GM18508 (cell line): ENCODE results near the gene AIG1.
"Not testable (repeated sequence)": the region's sequence is repeated elsewhere in the genome, so short reads cannot be mapped to it uniquely, and the experiment has no call there.

Experiments
- ATAC-seq: cut with Tn5 transposase; IDR thresholded peaks from one replicate; pipeline ENCODE4 v1.9.1; 2021; ENCODE audit warnings: moderate number of reproducible peaks; ENCODE audit not compliant: insufficient read depth, unreplicated experiment

Gene AIG1

DNA sequence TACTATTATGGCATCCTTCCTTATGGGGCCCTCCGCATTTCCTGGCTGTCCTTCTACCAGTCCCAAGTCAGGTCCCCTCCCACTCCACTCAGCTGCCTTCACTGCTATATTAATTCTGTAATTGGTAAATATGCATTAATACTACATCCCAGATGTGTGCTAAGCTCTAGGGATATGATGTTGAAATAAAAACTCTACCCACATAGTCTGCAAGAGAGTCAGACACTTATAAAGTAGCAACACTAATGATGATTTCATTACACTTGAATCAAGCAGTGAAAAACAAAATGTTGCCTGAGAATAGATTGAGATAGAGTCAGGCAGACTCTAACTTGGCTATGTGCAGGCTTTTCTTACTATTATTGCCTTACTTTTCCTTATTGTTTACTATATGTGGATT lies 62.4 kb downstream of the AIG1 start:
- ATAC-seq = no peak

DNA sequence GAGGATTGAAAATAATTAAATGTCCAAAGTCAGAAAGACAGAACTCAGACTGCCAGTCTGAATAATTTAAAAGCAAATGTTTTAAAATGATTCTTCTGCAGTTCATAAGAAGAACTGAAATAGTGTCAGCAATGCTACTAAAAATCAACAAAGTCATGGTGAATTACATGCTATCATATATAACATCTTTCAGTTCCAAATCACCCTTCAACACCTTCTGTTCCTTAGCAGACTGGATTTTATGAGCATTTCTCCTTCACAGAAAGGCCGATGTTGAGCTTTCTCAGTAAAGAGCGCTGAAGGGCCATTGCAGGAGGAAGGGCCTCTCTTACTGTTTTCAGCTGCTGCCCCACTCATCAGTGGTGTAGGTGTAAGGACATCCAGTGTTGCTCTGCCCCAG lies 63.3 kb downstream of the AIG1 start:
- ATAC-seq = no peak

GRCh38 chr6:143125455-143125854 lies 64.8 kb downstream of the AIG1 start:
- no peak for ATAC-seq

GRCh38 chr6:143125864-143126573 lies 65.3 kb downstream of the AIG1 start:
- ATAC-seq = no peak

DNA sequence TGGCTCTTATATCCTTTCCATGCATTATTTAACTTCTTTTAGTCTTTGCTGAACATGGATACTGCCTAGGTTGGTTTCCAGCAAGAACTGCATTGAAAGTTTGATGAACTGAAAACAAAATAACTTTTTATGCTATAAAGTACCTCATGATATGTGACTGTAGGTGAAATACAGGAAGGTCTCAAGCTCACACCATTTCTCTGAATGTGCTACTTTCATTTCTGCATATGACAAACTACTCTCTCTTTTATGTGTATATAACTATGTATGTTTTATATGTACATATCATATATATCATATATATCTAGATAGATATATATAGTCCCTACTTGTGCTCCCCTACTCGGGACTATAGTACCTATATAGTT lies 65.9 kb downstream of the AIG1 start:
- ATAC-seq = no peak

DNA sequence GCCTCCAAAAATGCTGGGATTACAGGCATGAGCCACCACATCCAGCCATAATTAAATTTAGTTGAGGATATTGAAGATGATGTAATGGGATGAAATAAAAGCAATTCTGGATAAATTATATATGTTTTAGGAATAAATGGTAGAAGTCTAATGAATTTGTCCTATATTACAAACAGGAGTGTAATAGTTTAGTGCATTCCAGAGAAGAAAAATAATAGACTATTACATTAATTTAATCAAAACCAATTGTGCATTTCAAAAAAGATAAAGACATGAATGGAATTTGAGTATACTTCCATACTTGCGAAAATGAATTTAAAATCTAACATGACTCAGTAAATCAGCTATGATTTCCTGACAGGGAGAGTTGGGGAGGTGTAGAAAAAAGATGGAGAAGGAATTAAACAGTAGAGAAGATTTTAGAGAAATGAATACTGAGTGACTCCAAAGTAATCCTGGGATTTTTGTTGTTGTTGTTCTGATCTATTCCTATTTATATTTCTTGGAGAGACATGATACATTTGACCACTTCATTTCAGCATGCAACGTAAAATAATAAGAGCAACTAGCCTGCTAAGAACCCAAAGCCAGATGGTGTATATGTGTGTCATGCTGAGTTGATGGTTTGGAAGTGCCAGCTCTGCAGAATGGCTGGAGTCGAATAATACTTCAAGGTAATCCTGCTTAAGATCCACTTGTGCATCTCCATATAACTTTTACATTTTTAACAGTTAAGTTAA lies 67.4 kb downstream of the AIG1 start:
- no peak for ATAC-seq

GRCh38 chr6:143128681-143129015 lies 68.0 kb downstream of the AIG1 start:
- no peak for ATAC-seq

DNA sequence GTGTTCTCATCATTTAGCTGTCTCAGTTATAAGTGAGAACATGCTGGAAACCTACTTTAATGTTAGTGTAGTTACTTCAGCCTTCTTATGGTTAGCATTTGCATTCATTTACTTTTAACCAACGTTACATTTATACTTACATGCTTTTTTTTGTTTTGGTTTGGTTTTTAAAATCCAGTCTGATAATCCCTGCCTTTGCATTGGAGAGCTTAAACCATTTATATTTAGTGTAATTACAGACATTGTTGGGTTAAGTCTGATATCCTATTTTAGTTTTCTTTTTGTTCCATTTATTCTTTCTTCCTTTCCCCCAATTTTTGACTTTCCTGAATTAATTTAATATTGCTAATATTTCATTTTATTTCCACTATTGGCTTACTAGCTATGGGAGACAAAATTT lies 70.2 kb downstream of the AIG1 start:
- no peak for ATAC-seq

DNA sequence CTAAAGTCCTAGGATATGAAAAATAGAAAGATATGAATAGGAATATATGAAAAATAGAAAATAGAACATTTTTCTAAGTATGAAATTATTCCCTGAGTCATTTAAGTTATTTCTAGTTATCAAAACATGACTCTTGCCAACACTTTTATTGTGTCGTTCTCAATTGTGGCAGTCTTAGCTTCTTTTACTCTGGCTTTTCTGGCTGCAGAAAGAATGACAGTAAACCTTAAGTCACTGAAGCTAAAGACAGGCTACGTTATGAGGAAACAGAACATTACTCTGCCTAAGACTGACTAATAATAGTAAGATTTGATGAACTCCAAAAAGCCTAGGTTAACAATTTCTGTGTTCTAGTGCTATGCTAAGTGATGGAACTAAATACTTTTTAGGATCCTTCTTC lies 74.6 kb downstream of the AIG1 start:
- no peak for ATAC-seq

DNA sequence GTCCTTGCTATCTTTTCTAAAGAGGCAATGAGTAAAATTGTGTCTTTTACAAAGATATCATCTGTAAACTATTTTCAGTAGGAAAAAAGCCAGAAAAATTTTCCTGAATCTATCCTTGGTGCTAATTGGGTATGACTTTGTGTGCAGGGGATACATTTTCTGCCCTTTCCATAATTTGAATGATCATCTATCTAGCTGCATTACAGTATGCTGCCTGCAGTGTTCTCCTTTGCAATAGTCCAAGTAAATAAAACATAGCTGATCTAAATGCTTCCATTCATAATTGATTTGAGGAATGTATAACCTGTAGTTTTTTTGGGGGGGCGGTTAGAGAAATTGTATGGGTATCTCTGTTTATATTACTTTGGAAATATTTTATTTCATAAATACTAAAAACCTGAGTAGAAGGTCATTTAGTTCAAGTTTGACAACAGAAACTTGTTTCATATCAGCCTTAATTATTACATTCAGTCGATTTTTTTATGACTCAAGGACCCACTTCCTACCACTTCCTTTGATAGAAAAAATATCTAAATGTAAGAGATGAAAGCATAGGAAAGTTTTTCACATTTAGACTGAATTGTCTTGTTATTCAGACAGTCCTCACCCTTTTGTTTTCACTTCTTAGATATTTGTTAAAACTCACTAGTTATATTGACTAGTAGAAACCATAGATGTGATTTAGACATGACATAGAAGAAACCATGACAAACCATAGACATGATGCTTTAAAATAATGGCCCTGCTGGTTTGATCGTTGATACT lies 75.3 kb downstream of the AIG1 start:
- ATAC-seq = no peak

DNA sequence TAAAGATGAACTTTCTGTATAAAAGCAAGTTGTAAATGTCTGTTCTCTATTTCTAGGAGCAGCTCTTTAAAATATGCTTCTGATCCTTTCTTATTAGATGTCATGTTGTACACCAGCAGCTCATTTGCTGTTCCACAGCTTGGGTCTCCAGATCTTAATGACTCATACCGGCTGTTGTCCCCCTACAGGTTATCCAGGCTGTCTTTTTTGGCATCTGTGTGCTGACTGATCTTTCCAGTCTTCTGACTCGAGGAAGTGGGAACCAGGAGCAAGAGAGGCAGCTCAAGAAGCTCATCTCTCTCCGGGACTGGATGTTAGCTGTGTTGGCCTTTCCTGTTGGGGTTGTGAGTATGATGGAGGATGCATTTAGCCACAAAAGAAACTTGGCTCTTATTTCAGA lies 76.0 kb downstream of the AIG1 start:
- no peak for ATAC-seq

DNA sequence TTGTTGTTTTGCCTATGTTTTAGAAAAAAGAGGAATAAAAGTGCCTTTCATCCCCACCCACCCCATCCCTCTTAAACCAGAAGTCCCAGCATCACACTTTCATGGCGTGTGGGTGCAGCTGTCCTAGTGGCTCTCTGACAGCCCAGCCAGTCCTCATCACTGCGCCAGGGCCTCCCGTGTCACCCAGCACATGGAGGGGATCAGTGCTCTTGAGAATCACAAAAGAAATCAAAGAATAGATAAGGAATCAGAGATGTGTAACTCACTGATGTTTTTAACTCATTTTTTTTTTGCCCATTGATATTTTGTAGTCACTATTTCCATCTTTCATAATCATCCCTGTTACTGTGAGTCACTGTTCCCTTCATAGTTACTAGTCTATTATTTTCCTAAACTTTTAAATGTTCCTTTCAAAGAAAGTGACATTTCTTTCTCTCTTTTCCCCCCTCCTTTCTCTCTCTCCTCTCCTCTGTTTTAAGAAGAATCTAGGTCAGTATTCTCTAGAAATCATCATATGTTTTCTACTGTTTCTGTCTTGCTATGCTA lies 78.6 kb downstream of the AIG1 start:
- no peak for ATAC-seq

DNA sequence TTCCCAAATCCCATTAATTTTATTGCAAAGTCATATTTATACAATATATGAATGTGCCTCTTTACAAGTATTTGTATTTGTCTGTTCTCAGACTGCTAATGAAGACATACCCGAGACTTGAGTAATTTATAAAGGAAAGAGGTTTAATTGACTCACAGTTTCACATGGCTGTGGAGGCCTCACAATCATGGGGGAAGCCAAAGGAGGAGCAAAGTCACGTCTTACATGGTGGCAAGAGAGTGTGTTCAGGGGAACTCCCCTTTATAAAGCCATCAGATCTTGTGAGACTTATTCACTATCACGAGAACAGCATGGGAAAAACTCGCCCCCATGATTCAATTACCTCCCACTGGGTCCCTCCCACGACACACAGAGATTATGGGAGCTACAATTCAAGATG lies 79.2 kb downstream of the AIG1 start:
- ATAC-seq = not testable (repeated sequence)

DNA sequence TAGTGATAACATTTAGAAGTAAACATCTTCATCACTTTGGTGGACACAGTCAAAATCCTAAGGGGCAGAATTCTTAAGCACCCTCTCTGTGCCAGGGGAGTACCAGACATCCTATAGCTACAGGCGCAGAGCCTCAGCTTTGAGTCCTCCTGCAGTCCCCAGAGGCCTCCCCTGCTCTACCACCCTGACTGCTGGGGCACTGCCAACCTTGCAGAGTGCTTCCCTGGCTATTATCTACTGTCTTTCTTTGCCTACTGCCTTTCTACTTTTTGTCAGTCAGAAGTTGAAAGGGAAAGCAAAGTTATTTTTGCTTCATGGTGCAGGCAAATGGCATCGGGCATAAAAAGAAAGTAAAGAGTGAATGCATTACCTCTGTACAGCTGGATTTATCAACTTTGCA lies 80.1 kb downstream of the AIG1 start:
- ATAC-seq = no peak

DNA sequence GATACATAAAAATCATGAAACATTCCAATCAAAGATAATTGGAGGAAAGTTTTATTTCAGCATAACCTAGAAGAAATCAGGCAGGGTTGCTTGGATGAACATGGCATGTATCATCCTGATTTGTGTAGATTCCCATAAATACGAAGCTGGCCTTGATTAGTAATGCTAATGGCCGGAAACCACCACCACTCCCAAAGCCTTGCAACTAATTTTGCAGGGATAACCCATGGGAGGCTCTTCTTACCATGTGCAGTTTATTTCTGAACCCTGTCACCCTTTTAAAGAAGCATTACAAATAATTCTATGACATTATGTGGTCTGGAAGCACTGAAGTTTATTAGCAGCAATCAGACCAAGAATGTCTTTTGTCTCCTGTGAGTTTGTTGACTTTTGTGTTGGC lies 80.8 kb downstream of the AIG1 start:
- ATAC-seq = no peak

DNA sequence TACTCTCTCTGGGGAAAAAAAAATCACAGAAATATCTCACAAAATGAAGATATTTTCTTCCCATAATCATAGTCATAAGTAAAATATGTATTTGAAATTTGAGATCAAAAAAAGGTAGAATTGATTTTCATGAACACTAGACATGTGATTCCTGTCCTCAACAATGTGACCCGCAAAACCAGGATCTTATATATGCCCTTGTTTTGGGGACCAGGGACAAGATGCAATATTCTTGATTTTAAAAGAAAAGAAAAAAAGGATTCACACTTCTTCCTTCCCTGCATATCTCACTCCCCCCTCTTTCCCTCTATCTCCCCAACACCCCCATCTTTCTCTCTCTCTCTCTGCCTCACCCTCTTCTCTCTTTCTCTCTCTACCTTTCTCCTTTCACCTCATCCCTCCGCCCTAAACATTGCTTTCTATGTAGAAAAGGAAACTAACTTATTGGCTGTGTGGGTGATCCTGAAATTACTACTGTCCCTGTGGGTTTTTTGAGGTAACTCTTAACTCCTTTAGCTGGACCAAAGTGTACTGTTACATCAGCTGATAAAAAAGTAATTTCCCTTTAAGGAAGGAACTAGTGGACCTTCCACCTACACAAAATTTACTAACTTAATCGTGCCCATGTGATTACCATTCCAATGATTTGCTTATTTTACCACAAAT lies 85.6 kb downstream of the AIG1 start:
- no peak for ATAC-seq

DNA sequence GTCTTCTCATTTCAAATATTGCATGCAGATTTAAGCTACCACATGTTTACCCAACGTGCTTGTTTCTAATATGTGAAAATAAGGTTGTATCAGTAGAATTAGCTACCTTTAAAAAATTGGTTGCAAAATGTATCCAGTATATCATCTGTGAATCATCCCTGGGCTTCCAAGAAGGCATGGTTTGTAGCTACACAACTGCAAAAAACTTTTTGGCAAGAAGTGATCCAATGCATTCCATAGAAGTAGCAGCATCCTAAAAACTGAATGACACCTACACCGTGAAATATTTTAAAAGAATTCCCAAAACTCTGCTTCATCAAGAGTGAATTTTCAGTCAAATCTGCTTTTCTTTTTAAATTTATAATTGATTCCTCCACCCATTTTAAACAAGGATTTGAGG lies 89.1 kb downstream of the AIG1 start:
- no peak for ATAC-seq

DNA sequence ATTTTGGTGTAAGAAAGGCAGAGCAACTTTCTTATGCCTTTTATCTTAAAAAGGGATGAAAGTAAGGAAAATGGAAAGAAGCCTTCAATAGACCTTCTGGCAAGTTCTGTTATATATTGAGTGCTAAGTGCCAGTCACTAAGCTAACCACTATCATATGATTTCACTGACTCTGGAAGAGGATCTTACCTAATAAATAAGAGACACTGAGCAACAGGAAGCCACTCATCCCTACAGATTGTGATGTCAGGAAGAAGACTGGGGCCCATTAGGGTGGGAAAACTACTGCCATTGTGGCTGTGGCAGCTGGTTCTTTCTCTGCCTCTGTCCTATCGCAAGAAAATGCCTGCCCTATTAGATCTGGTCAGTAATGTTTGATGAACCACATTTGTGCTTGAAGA lies 89.6 kb downstream of the AIG1 start:
- no peak for ATAC-seq

GRCh38 chr6:143151381-143151780 lies 90.7 kb downstream of the AIG1 start:
- ATAC-seq = no peak

DNA sequence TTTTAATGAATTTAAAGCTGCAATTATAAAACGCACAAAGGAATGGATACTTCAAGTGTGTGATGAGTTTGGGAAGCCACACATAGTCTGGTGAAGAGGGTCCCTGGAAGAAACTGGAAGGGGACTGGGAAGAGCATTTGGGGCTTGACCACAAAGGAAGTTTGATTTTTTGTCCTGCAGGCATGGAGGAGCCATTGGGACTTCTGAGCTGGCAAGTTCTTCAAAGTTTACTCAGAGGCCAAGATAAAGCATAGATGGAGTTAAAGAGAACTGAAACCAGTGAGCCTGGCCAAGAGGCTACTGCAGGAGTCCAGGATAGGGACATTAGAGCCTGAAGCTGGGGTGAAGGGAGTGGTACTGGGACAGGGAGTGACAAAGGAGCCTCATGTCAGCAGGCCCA lies 95.0 kb downstream of the AIG1 start:
- ATAC-seq = no peak

DNA sequence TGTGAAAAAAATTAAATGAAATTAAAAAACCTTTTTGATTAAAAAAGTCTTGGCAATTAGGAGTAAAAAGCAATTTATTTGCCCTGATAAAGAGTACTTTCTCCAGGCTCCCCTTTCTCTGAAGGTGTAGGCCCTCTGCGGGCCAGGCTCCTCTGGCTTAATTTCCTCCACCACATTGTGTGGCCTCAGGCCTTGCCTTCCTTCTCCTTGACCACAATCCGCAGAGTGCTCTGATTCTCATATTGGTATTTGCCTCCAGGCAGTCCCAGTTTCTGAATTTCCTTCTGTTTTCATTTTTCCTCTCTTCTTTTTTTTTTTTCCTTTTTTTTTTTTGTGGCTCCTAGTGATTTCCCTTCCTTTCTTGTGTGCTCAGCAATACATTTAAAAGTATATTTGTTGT lies 96.4 kb downstream of the AIG1 start:
- no peak for ATAC-seq
